ENCODE measurements around the gene HOXB3.
"Not testable (repeated sequence)": the region's sequence is repeated elsewhere in the genome, so short reads cannot be mapped to it uniquely, and the experiment has no call there.

Gene HOXB3

GRCh38 chr17:48543854-48544348 lies 46.1 kb downstream of the HOXB3 start:
- DNase-seq: no peak

- DNase-seq: peak in 2 of 3 experiments; percentile 71 to 74
Observed at GRCh38 chr17:48543107-48543853, 46.8 kb downstream of the HOXB3 start.

- no peak for DNase-seq
Observed at GRCh38 chr17:48542698-48543106, 47.3 kb downstream of the HOXB3 start.

GRCh38 chr17:48542114-48542656 lies 47.9 kb downstream of the HOXB3 start:
- no peak for DNase-seq

GRCh38 chr17:48541577-48542113 lies 48.4 kb downstream of the HOXB3 start:
- no peak for DNase-seq

- DNase-seq: no peak
Observed at GRCh38 chr17:48541036-48541576, 48.9 kb downstream of the HOXB3 start.

GRCh38 chr17:48540213-48540612 lies 49.8 kb downstream of the HOXB3 start:
- no peak for DNase-seq

- no peak for DNase-seq
Observed at GRCh38 chr17:48539177-48539576, 50.9 kb downstream of the HOXB3 start.

GRCh38 chr17:48537316-48537715 lies 52.7 kb downstream of the HOXB3 start:
- DNase-seq: no peak

GRCh38 chr17:48535793-48536559 lies 54.1 kb downstream of the HOXB3 start:
- not testable (repeated sequence) for DNase-seq

GRCh38 chr17:48532261-48532660 lies 57.8 kb downstream of the HOXB3 start:
- no peak for DNase-seq

GRCh38 chr17:48530887-48531272 lies 59.2 kb downstream of the HOXB3 start, which contains the start of gene HOXB1:
HOXB1 (minus strand) TSS chr17:48531011; CDS start chr17:48530904, 107 bp downstream.
- no peak for DNase-seq

- DNase-seq: no peak
Observed at GRCh38 chr17:48530208-48530886, 59.7 kb downstream of the HOXB3 start.

- no peak for DNase-seq
Observed at GRCh38 chr17:48529683-48530009, 60.4 kb downstream of the HOXB3 start.

- no peak for DNase-seq
Observed at GRCh38 chr17:48528936-48529682, 60.9 kb downstream of the HOXB3 start.

GRCh38 chr17:48528153-48528935 lies 61.7 kb downstream of the HOXB3 start:
- DNase-seq: no peak

GRCh38 chr17:48527547-48527932 lies 62.5 kb downstream of the HOXB3 start:
- no peak for DNase-seq

GRCh38 chr17:48526608-48527546 lies 63.2 kb downstream of the HOXB3 start:
- DNase-seq: no peak

- DNase-seq: no peak
Observed at GRCh38 chr17:48523010-48523409, 67.0 kb downstream of the HOXB3 start.

All from NCI-H1417 (cell line).